ENCODE measurements around the gene MED17. TPM values are rescaled to one million over a fixed set of nuclear protein-coding genes. Genes with fewer than 3 reads are reported as not detected.

Gene MED17
- total RNA-seq: 10 to 100 TPM; 19.4 to 22.6 TPM

- H3K36me3 Mint-ChIP-seq (ENCODE audit: low read depth): peaks cover 24% of the 10 kb centered on the region
- H3K27ac Mint-ChIP-seq: peak within 1 kb of the TSS; percentile 98
- intact Hi-C loops (cut with micrococcal nuclease): loop anchor here (1.0 to 10.0 kb wide), 9 partner anchors 43 to 1189 kb away; partner anchors contain the start of genes ANKRD49, C11orf54, CEP295 and CWC15
- no peaks in the 10 kb centered on the region for H3K27me3 Mint-ChIP-seq (ENCODE audit: low read depth)
- DNase-seq: peak; percentile 94
- peaks cover 43% of the 10 kb centered on the region for H3K4me1 Mint-ChIP-seq (ENCODE audit: low read depth)
- H3K9me3 Mint-ChIP-seq: no peaks in the 10 kb centered on the region
- H3K4me3 Mint-ChIP-seq: peak within 1 kb of the TSS; percentile 99
- CTCF ChIA-PET: interaction anchor here (0.6 to 1.8 kb wide), 6 partner anchors 17 to 1257 kb away, joined by 3 to 10 read pairs (median 4); partner anchors contain the start of genes C11orf54 and TAF1D
Measured at GRCh38 chr11:93784145-93784934, at the start of gene MED17. Gene MED17, plus strand, starts transcription at chr11:93784282. Its CDS starts 232 bp downstream, at chr11:93784514.

GRCh38 chr11:93734427-93735222 is 49.5 kb upstream of the MED17 start:
- H3K36me3 Mint-ChIP-seq (ENCODE audit: low read depth): peaks cover 78% of the 10 kb centered on the region
- no peaks in the 10 kb centered on the region for H3K9me3 Mint-ChIP-seq
- H3K4me3 Mint-ChIP-seq: peak overlapping the region; percentile 36
- no peaks in the 10 kb centered on the region for H3K27me3 Mint-ChIP-seq (ENCODE audit: low read depth)
- intact Hi-C loops (cut with micrococcal nuclease): no loop called here
- H3K4me1 Mint-ChIP-seq (ENCODE audit: low read depth): peaks cover 56% of the 10 kb centered on the region
- CTCF ChIA-PET: interaction anchor here (0.6 to 1.2 kb wide), 2 partner anchors 49 to 505 kb away, joined by 3 read pairs; partner anchors contain the start of gene MED17
- DNase-seq: no peak
- H3K27ac Mint-ChIP-seq: peak overlapping the region; percentile 82

GRCh38 chr11:93735627-93736026 is 48.5 kb upstream of the MED17 start:
- H3K4me1 Mint-ChIP-seq (ENCODE audit: low read depth): peaks cover 54% of the 10 kb centered on the region
- H3K27me3 Mint-ChIP-seq (ENCODE audit: low read depth): no peaks in the 10 kb centered on the region
- no peak for DNase-seq
- H3K9me3 Mint-ChIP-seq: no peaks in the 10 kb centered on the region
- H3K36me3 Mint-ChIP-seq (ENCODE audit: low read depth): peaks cover 81% of the 10 kb centered on the region
- H3K27ac Mint-ChIP-seq: peak overlapping the region; percentile 82
- CTCF ChIA-PET: no interaction called here
- H3K4me3 Mint-ChIP-seq: peak overlapping the region; percentile 46
- intact Hi-C loops (cut with micrococcal nuclease): no loop called here

- Mint-ChIP-seq H3K9me3 (no peaks in the 10 kb centered on the region), H3K27me3 (ENCODE audit: low read depth) (no peaks in the 10 kb centered on the region), H3K36me3 (ENCODE audit: low read depth) (peaks cover 86% of the 10 kb centered on the region), H3K27ac (peak overlapping the region; percentile 82), H3K4me1 (ENCODE audit: low read depth) (peaks cover 54% of the 10 kb centered on the region), H3K4me3 (peak overlapping the region; percentile 46)
- intact Hi-C loops (cut with micrococcal nuclease): no loop called here
- DNase-seq: no peak
- CTCF ChIA-PET: no interaction called here
Measured at GRCh38 chr11:93736129-93736528, 48.0 kb upstream of the MED17 start.

GRCh38 chr11:93737904-93738612 is 46.0 kb upstream of the MED17 start:
- CTCF ChIA-PET: interaction anchor here (1.9 kb wide), 1 partner anchor 46 kb away, joined by 7 read pairs; the partner anchor contains the start of gene MED17
- no peaks in the 10 kb centered on the region for H3K9me3 Mint-ChIP-seq
- intact Hi-C loops (cut with micrococcal nuclease): loop anchor here (1.0 kb wide), 2 partner anchors 8 to 76 kb away; no protein-coding TSS in a partner anchor
- H3K4me3 Mint-ChIP-seq: peak overlapping the region; percentile 93
- peaks cover 80% of the 10 kb centered on the region for H3K36me3 Mint-ChIP-seq (ENCODE audit: low read depth)
- peaks cover 56% of the 10 kb centered on the region for H3K4me1 Mint-ChIP-seq (ENCODE audit: low read depth)
- H3K27ac Mint-ChIP-seq: peak overlapping the region; percentile 97
- no peak for DNase-seq
- no peaks in the 10 kb centered on the region for H3K27me3 Mint-ChIP-seq (ENCODE audit: low read depth)

- DNase-seq: no peak
- intact Hi-C loops (cut with micrococcal nuclease): loop anchor here (1.0 kb wide), 2 partner anchors 8 to 76 kb away; no protein-coding TSS in a partner anchor
- H3K4me1 Mint-ChIP-seq (ENCODE audit: low read depth): peaks cover 53% of the 10 kb centered on the region
- peak overlapping the region; percentile 93 for H3K4me3 Mint-ChIP-seq
- H3K36me3 Mint-ChIP-seq (ENCODE audit: low read depth): peaks cover 76% of the 10 kb centered on the region
- H3K9me3 Mint-ChIP-seq: no peaks in the 10 kb centered on the region
- H3K27me3 Mint-ChIP-seq (ENCODE audit: low read depth): no peaks in the 10 kb centered on the region
- peak overlapping the region; percentile 97 for H3K27ac Mint-ChIP-seq
- CTCF ChIA-PET: interaction anchor here (1.9 kb wide), 1 partner anchor 45 kb away, joined by 7 read pairs; the partner anchor contains the start of gene MED17
Measured at GRCh38 chr11:93738647-93739081, 45.4 kb upstream of the MED17 start.

GRCh38 chr11:93740031-93740729 is 43.9 kb upstream of the MED17 start:
- Mint-ChIP-seq H3K4me3 (peak overlapping the region; percentile 93), H3K4me1 (ENCODE audit: low read depth) (peaks cover 49% of the 10 kb centered on the region), H3K36me3 (ENCODE audit: low read depth) (peaks cover 64% of the 10 kb centered on the region), H3K27ac (peak overlapping the region; percentile 97), H3K27me3 (ENCODE audit: low read depth) (no peaks in the 10 kb centered on the region), H3K9me3 (no peaks in the 10 kb centered on the region)
- intact Hi-C loops (cut with micrococcal nuclease): loop anchor here (2.0 to 10.0 kb wide), 4 partner anchors 197 to 1355 kb away; partner anchors contain the start of genes CWC15, KDM4D and SMCO4
- CTCF ChIA-PET: interaction anchor here (0.6 to 2.2 kb wide), 6 partner anchors 13 to 1186 kb away, joined by 3 to 10 read pairs (median 3); partner anchors contain the start of gene MED17
- DNase-seq: peak; percentile 68

DNA sequence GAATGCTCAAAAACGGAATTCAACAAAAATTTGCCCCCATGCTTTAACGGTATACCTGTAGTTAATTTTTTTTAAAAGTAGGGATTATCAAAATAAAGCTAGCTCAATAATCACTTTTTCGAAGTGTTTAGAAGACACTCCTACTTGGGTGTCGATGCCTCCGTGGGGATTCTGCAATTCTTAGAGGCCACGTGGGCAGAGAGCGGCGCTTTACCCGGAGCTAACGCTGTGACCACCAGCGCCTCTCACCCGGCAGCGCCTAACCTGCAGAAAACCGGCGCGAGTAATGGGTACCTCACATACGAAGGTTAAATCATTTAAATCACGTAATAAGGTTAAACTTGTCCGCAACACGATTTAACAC is 43.4 kb upstream of the MED17 start:
- Mint-ChIP-seq H3K9me3 (no peaks in the 10 kb centered on the region), H3K36me3 (ENCODE audit: low read depth) (peaks cover 60% of the 10 kb centered on the region), H3K4me1 (ENCODE audit: low read depth) (peaks cover 47% of the 10 kb centered on the region), H3K27me3 (ENCODE audit: low read depth) (no peaks in the 10 kb centered on the region), H3K27ac (peak overlapping the region; percentile 97), H3K4me3 (peak overlapping the region; percentile 93)
- CTCF ChIA-PET: interaction anchor here (1.0 to 2.2 kb wide), 3 partner anchors 23 to 43 kb away, joined by 3 to 10 read pairs (median 3); partner anchors contain the start of gene MED17
- DNase-seq: peak; percentile 71
- intact Hi-C loops (cut with micrococcal nuclease): loop anchor here (1.0 to 10.0 kb wide), 9 partner anchors 44 to 1354 kb away; partner anchors contain the start of genes ANKRD49, CEP295, CWC15 and KDM4D

DNA sequence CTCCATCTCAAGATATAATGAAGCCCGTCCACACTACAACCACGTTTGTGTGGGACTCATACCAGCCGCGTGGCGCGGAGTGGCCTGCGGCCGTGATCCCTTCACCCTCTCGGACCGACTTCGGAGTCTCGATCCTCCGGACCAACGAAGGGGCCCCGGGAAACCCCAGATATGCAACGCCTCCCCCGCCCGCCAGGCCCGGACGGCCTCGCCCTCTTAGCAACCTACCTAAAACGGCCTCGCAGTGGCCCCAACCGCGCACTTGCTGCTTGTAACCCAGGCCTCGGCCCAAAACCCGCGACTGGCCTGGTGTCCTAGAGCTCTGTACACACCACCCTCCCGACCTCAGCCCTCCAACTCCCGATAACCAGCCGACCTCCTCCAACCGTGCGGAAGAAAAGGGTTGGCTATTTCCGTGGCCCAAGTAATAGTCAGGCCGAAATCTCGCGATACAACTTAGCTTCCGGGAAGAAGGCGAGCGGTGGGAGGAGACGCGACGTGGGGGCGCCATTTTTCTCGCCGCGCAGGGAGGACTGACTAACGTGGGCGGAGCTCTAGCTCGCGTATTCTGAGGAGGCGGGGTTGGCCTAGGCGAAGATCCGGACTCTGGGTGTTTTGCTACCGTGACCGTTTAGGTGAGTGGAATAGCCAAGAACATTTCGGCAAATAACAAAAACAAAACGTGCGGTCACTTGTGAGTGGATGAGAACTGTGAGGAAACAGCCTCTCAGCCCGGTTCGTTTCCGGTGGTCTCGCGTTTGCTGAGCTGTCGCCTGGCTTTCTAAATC is 42.8 kb upstream of the MED17 start, which contains the start of the genes C11orf54 and TAF1D:
Gene C11orf54 (plus strand): TSS at position 579 of the 788 bp plus-strand sequence. CDS start 5,722 bp downstream, outside the sequence.
Gene TAF1D (minus strand): TSS at position 402 of the 788 bp plus-strand sequence. CDS start 2,191 bp downstream, outside the sequence.
- peak; percentile 97 for DNase-seq
- H3K9me3 Mint-ChIP-seq: no peaks in the 10 kb centered on the region
- CTCF ChIA-PET: interaction anchor here (0.5 to 2.2 kb wide), 6 partner anchors 10 to 44 kb away, joined by 3 to 10 read pairs (median 4); partner anchors contain the start of gene MED17
- H3K27ac Mint-ChIP-seq: peak within 1 kb of the TSS; percentile 97
- H3K4me1 Mint-ChIP-seq (ENCODE audit: low read depth): peaks cover 44% of the 10 kb centered on the region
- H3K4me3 Mint-ChIP-seq: peak within 1 kb of the TSS; percentile 93
- H3K27me3 Mint-ChIP-seq (ENCODE audit: low read depth): no peaks in the 10 kb centered on the region
- intact Hi-C loops (cut with micrococcal nuclease): loop anchor here (1.0 to 10.0 kb wide), 9 partner anchors 43 to 1354 kb away; partner anchors contain the start of genes ANKRD49, CEP295, CWC15 and KDM4D
- peaks cover 55% of the 10 kb centered on the region for H3K36me3 Mint-ChIP-seq (ENCODE audit: low read depth)

DNA sequence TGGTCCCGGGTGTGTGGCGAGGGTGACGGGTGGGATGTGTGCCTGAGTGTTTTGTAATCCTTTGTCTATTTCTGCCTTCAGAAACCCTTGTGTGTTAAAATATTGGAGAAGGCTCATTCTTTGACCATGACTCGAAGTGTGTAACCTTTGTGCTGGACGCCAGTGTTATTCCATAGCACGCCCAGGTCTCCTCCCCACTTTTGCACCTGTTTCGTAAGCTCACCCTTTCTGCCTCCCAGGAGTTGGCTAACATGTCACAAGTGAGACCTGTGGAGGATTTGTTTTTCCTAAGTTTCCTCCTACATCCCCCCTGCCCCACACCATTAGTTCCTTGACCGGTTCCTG is 42.2 kb upstream of the MED17 start:
- intact Hi-C loops (cut with micrococcal nuclease): loop anchor here (1.0 to 10.0 kb wide), 9 partner anchors 42 to 1353 kb away; partner anchors contain the start of genes ANKRD49, CEP295, CWC15 and KDM4D
- peaks cover 51% of the 10 kb centered on the region for H3K36me3 Mint-ChIP-seq (ENCODE audit: low read depth)
- peaks cover 41% of the 10 kb centered on the region for H3K4me1 Mint-ChIP-seq (ENCODE audit: low read depth)
- no peaks in the 10 kb centered on the region for H3K27me3 Mint-ChIP-seq (ENCODE audit: low read depth)
- CTCF ChIA-PET: interaction anchor here (0.6 to 2.2 kb wide), 5 partner anchors 24 to 44 kb away, joined by 3 to 10 read pairs (median 4); partner anchors contain the start of gene MED17
- H3K4me3 Mint-ChIP-seq: peak overlapping the region; percentile 93
- no peak for DNase-seq
- H3K9me3 Mint-ChIP-seq: no peaks in the 10 kb centered on the region
- H3K27ac Mint-ChIP-seq: peak overlapping the region; percentile 97
